SJSA1 (cell line): ENCODE measurements around the gene ABHD5. TPM values are rescaled to one million over a fixed set of nuclear protein-coding genes. Genes with fewer than 3 reads are reported as not detected.
"Not testable (repeated sequence)": the region's sequence is repeated elsewhere in the genome, so short reads cannot be mapped to it uniquely, and the experiment has no call there.

Experiments used
- DNase-seq, 2 experiments: peaks; one replicate each; pipeline ENCODE4 v3.0.0-alpha.2; 2015 to 2020; ENCODE audit warnings: low spot score in 2 of 2, low read depth in 1 of 2
- H3K27ac ChIP-seq: fragments of 250-450 bp; sonication (Bioruptor Pico); 2 replicates; pipeline ENCODE4 v1.5.1; 2020; ENCODE audit warnings: mild to moderate bottlenecking, moderate library complexity
- H3K27me3 ChIP-seq: fragments of 250-450 bp; sonication (Bioruptor Pico); replicated peaks from 2 replicates; pipeline ENCODE4 v1.5.1; 2020; ENCODE audit warnings: mild to moderate bottlenecking, moderate library complexity
- H3K36me3 ChIP-seq: fragments of 250-450 bp; sonication (Bioruptor Pico); 2 replicates; pipeline ENCODE4 v1.5.1; 2020; ENCODE audit warnings: mild to moderate bottlenecking
- H3K4me1 ChIP-seq: fragments of 250-450 bp; sonication (Bioruptor Pico); replicated peaks from 2 replicates; pipeline ENCODE4 v1.6.1; 2021; ENCODE audit warnings: mild to moderate bottlenecking
- H3K4me3 ChIP-seq: fragments of 250-450 bp; sonication (Bioruptor Pico); 2 replicates; pipeline ENCODE4 v1.5.1; 2020; ENCODE audit warnings: mild to moderate bottlenecking
- H3K9me3 ChIP-seq: fragments of 250-450 bp; sonication (Bioruptor Pico); replicated peaks from 2 replicates; pipeline ENCODE4 v1.5.1; 2020; ENCODE audit warnings: mild to moderate bottlenecking
- total RNA-seq: library from RNA; depleted of rRNA; stranded (reverse); fragments of >200 nt; shearing (Covaris generic); gene quantifications from 2 replicates; pipeline ENCODE4 v1.2.3, GENCODE V29; 2014

Gene ABHD5
- total RNA-seq, 1 experiment from 2014 or later: 18.6 TPM

DNA sequence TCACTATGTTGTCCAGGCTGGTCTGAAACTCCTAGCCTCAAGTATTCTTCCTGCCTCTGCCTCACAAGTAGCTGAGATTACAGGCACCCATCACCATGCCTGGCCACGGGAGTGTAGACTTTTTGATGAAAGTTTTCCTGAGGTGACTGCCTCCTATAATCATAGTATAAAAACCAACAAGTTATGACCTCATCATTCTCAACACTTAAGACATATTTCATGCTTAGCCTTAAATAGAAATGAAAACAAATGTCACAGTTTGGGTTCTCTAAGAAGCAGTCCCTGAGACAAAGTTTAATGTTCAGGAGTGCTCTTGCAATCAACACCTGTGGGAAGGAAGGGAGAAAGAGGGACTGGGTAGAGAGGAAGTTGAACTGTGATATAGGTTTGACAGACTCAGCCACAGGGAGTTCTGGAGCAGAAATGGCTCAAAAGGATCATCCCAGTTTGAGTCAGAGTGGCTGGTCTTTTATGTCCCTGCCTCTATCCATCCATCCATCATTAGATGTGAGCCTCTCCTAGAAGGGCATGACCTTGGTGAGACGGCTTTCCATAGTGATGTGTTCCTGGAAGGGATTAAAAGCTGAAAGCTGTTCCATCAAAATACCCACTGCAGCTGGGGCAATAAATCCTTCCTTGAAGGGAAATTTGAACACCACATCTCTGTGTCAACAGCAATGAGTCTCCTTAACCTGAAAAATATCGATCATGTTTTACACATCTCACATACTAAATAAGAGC is 16.2 kb upstream of the ABHD5 start:
- Histone ChIP-seq H3K9me3 (no peaks in the 10 kb centered on the region), H3K36me3 (no peaks in the 10 kb centered on the region), H3K4me3 (no peak overlapping the region), H3K27me3 (no peaks in the 10 kb centered on the region), H3K27ac (no peak overlapping the region), H3K4me1 (no peaks in the 10 kb centered on the region)
- DNase-seq: no peak

DNA sequence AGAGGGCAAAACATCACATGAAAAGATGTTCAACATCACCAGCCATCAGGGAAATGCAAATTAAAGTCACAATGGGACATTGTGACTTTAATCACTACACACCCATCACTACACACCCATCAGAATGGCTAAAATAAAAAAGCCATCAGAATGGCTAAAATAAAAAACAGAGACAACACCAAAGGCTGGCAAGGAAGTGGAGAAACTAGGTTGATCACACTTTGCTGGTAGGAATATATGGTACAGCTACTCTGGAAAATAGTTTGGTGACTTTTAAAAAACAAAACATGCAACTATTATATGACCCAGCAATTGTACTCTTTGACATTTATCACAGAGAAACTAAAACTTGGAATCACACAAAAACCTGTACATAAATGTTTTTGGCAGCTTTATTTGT is 15.1 kb upstream of the ABHD5 start:
- no peak overlapping the region for H3K27ac ChIP-seq
- H3K4me1 ChIP-seq: no peaks in the 10 kb centered on the region
- H3K27me3 ChIP-seq: no peaks in the 10 kb centered on the region
- no peak overlapping the region for H3K4me3 ChIP-seq
- DNase-seq: no peak
- H3K9me3 ChIP-seq: no peaks in the 10 kb centered on the region
- no peaks in the 10 kb centered on the region for H3K36me3 ChIP-seq

DNA sequence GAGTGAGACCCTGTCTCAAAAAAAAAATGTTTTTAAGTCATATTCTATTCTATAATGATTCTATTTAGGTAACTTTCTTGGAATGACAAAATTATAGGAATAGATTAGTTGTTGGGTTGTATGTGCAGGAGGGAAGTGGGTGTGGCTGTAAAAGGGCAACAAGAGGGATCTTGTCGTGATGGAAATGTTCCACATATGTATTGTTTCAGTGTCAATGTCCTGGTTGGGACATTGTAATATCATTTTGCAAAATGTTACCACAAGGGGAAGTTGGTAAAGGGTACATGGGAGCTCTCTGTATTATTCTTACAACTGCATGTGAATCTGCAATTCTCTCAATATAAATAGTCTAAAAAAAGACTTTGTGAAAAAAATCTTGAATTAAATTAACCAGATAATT is 14.3 kb upstream of the ABHD5 start:
- Histone ChIP-seq H3K36me3 (no peaks in the 10 kb centered on the region), H3K4me3 (no peak overlapping the region), H3K27me3 (no peaks in the 10 kb centered on the region), H3K9me3 (no peaks in the 10 kb centered on the region), H3K27ac (no peak overlapping the region), H3K4me1 (no peaks in the 10 kb centered on the region)
- DNase-seq: no peak

DNA sequence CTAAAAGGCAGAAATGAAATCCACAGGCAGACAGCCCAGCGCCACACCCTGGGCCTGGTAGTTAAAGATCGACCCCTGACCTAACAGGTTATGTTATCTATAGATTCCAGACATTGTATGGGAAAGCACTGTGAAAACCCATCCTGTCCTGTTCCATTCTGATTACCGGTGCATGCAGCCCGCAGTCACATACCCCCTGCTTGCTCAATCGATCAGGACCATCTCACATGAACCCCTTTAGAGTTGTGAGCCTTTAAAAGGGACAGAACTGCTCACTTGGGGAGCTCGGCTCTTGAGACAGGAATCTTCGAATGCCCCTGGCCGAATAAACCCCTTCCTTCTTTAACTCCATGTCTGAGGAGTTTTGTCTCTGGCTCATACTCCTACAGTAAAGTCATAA is 12.4 kb upstream of the ABHD5 start:
- H3K36me3 ChIP-seq, H3K9me3 ChIP-seq, H3K27me3 ChIP-seq, H3K4me3 ChIP-seq, DNase-seq, H3K4me1 ChIP-seq, H3K27ac ChIP-seq: not testable (repeated sequence)

DNA sequence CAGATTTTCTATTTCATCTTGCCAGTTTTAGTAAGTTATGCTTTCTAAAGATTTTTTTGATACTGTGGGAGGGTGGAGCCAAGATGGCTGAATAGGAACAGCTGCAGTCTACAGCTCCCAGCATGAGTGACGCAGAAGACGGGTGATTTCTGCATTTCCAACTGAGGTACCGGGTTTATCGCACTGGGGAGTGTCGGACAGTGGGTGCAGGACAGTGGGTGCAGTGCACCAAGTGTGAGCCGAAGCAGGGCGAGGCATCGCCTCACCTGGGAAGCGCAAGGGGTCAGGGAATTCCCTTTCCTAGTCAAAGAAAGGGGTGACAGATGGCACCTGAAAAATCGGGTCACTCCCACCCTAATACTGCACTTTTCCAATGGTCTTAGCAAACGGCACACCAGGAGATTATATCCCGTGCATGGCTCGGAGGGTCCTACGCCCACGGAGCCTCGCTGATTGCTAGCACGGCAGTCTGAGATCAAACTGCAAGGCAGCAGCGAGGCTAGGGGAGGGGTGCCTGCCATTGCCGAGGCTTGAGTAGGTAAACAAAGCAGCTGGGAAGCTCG is 11.8 kb upstream of the ABHD5 start:
- DNase-seq, H3K36me3 ChIP-seq, H3K27ac ChIP-seq: not testable (repeated sequence)

DNA sequence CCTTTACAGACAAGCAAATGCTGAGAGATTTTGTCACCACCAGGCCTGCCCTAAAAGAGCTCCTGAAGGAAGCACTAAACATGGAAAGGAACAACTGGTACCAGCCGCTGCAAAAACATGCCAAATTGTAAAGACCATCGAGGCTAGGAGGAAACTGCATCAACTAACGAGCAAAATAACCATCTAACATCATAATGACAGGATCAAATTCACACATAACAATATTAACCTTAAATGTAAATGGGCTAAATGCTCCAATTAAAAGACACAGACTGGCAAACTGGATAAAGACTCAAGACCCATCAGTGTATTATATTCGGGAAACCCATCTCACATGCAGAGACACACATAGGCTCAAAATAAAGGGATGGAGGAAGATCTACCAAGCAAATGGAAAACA is 9.9 kb upstream of the ABHD5 start:
- H3K36me3 ChIP-seq, H3K9me3 ChIP-seq, DNase-seq, H3K27ac ChIP-seq, H3K4me3 ChIP-seq, H3K27me3 ChIP-seq, H3K4me1 ChIP-seq: not testable (repeated sequence)

More for the DNA sequence above, 11.8 kb upstream of the ABHD5 start:
- H3K27me3 ChIP-seq, H3K4me3 ChIP-seq, H3K4me1 ChIP-seq, H3K9me3 ChIP-seq: not testable (repeated sequence)

DNA sequence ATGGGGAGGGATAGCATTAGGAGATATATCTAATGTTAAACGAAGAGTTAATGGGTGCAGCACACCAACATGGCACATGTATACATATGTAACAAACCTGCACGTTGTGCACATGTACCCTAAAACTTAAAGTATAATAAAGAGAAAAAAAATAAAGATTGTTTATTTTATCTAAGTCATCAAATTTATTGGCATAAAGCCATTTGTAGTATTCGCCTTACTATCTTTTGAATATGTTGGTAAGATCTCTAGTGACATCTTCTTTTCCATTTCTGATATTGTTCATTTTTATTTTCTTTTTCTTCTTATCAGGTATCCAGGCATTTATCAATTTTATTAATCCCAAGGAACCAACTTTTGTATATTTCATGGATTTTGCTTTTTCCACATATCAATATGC is 5.8 kb upstream of the ABHD5 start:
- no peaks in the 10 kb centered on the region for H3K9me3 ChIP-seq
- no peak for DNase-seq
- H3K36me3 ChIP-seq: no peaks in the 10 kb centered on the region
- H3K4me3 ChIP-seq: no peak overlapping the region
- no peaks in the 10 kb centered on the region for H3K27me3 ChIP-seq
- no peaks in the 10 kb centered on the region for H3K4me1 ChIP-seq
- H3K27ac ChIP-seq: no peak overlapping the region

DNA sequence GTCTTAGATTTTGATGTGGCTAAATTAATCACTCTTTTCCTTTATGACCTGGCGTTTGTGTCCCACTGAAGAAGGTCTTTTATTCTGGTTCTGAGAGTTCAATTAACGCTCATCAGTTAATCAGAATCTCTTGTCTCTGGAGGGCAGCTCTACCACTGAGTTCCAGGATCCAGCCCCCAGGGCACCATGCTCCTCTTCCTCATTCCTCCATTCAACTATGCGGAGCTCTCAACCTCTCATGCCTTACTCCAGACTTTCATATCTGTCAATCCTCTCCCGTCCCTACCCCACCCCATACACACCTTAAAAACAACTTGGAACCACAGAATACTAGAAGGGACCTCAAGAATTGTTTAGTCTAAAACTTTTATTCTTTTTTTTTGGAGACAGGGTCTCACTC is 4.8 kb upstream of the ABHD5 start:
- H3K4me1 ChIP-seq: peaks cover 6% of the 10 kb centered on the region
- no peaks in the 10 kb centered on the region for H3K9me3 ChIP-seq
- no peak overlapping the region for H3K4me3 ChIP-seq
- no peak overlapping the region for H3K27ac ChIP-seq
- H3K36me3 ChIP-seq: peaks cover 1% of the 10 kb centered on the region; the same call in 1 of the 2 replicates
- no peaks in the 10 kb centered on the region for H3K27me3 ChIP-seq
- DNase-seq: no peak

DNA sequence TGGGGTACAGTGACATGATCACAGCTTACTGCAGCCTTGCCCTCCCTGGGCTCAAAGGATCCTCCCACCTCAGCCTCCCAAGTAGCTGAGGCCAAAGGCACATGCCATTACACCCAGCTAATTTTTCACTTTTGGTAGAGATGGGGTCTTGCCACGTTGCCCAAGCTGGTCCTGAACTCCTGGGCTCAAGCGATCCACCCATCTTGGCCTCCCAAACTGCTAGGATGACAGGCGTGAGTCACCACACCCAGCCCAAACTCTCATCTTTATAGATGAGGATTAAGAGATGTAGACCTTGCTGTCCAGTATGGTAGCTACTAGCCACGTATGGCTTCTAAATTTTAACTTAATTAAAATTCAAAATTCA is 4.4 kb upstream of the ABHD5 start:
- Histone ChIP-seq H3K27ac (no peak overlapping the region), H3K9me3 (no peaks in the 10 kb centered on the region), H3K36me3 (peaks cover 5% of the 10 kb centered on the region; the same call in 1 of the 2 replicates), H3K4me3 (no peak overlapping the region), H3K27me3 (no peaks in the 10 kb centered on the region), H3K4me1 (peaks cover 6% of the 10 kb centered on the region)
- DNase-seq: no peak

DNA sequence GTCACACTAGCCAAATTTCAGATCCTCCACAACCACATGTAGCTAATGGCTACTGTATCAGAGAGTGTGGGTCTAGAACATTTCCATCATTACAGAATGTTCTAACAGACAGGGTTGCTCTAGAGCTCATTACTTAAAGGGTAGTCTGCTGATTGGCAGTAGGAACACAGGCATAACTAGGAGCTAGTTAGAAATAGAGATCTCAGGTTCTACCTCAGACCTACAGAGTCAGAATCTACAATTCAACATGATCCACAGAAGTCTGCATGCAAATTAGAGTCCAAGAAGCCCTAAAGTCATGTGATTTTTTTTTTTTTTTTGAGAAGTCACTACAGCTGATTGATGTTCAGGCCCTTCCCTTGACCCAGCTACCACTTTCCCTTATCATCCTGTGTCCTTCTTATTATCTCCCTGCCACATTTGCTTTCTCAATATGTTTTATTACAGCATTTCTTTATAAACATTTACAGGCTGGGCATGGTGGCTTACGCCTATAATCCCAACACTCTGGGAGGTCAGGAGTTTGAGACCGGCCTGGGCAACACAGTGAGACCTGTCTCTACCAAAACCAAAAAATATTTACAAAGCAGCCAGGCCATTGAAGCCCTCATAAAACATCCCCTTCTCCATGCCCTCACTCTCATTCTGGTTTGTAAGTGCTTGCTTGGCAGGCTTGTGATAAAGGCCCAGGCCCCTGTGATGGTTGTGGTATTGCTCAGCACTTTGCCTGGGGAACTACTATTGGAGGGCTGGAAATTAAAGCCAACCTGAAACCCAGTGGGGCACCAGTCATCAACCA is 3.8 kb upstream of the ABHD5 start:
- peaks cover 5% of the 10 kb centered on the region; the same call in 1 of the 2 replicates for H3K36me3 ChIP-seq
- peaks cover 10% of the 10 kb centered on the region for H3K4me1 ChIP-seq
- DNase-seq: no peak
- no peak overlapping the region for H3K27ac ChIP-seq
- H3K4me3 ChIP-seq: no peak overlapping the region
- H3K27me3 ChIP-seq: no peaks in the 10 kb centered on the region
- no peaks in the 10 kb centered on the region for H3K9me3 ChIP-seq

DNA sequence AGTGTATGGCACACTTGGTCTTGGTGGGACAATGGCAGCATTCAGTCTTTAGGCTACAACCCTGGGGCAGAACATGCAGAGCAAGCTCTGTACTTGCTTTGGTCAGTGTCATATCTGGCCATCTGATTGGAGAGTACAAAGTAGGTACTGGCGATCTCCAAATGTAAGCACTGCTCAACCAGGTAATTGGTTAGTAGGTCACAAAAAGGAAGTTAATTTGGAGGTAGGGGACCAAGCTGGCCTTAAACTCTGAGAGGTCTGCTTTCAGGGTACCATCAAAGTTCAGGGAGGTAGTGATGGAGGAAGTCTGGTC is 3.3 kb upstream of the ABHD5 start:
- Histone ChIP-seq H3K4me3 (no peak overlapping the region), H3K9me3 (no peaks in the 10 kb centered on the region), H3K36me3 (peaks cover 5% of the 10 kb centered on the region; the same call in 1 of the 2 replicates), H3K4me1 (peaks cover 16% of the 10 kb centered on the region), H3K27ac (no peak overlapping the region), H3K27me3 (no peaks in the 10 kb centered on the region)
- DNase-seq: no peak

DNA sequence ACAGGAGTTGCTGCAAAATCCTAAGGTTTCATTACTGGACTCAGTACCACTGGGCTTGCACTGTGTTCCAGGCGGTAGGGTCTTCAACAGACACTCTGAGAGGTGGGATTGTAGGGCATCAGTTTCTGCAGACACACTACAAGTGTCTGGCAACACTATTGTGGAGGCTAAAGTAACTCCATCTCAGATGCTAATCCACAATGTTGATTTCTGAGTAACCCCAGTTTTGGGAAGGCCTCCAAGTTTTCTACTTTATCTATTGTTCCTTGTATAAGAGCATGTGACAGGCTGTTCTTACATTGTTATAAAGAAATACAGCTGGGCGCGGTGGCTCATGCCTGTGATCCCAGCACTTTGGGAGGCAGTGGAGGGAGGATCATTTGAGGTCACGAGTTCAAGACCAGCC is 2.5 kb upstream of the ABHD5 start:
- no peak overlapping the region for H3K4me3 ChIP-seq
- no peak overlapping the region for H3K27ac ChIP-seq
- H3K36me3 ChIP-seq: peaks cover 5% of the 10 kb centered on the region; the same call in 1 of the 2 replicates
- H3K4me1 ChIP-seq: peaks cover 17% of the 10 kb centered on the region
- H3K9me3 ChIP-seq: no peaks in the 10 kb centered on the region
- no peaks in the 10 kb centered on the region for H3K27me3 ChIP-seq
- no peak for DNase-seq

DNA sequence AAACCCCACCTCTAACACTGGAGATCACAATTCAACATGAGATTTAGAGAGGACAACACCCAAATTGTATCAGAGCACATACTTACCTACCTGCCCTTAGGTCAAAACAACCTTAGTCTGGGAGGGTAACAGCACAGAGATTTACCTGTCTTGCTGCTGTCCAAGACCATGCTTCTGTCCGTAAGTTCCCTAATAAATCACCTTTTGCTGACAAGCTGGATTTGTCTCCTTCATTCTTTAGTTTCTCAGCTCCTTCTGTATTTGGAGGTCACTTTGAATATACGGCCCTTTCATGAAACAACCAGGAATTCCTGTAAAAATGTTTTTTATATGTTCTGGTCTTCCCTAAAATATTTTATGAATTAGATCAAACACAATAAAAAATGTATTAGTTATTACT is 1.6 kb upstream of the ABHD5 start:
- Histone ChIP-seq H3K9me3 (no peaks in the 10 kb centered on the region), H3K27me3 (no peaks in the 10 kb centered on the region), H3K4me1 (peaks cover 17% of the 10 kb centered on the region), H3K4me3 (no peak overlapping the region), H3K36me3 (peaks cover 5% of the 10 kb centered on the region; the same call in 1 of the 2 replicates), H3K27ac (no peak overlapping the region)
- DNase-seq: no peak

DNA sequence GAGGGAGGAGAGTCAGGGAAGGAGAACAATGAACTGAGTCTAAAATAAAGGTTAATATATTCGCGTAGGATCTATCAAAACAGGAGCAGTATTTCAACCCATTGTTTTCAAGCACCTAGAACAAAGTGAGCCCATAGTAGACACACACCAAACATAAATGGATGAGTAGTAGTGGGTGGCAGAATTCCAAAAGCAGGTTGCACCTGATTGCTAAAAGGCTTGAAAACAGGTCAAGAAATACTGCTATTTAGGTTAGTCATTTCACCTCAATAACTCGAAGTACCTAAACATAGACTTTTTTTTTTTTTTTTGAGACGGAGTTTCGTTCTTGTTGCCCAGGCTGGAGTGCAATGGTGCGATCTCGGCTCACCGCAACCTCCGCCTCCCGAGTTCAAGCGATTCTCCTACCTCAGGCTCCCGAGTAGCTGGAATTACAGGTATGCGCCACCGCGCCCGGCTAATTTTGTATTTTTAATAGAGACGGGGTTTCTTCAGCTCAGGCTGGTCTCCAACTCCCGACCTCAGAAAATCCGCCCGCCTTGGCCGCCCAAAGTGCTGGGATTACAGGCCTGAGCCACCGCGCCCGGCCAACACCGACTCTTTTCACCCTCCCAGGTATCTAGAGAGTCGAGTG is 855 bp upstream of the ABHD5 start:
- no peak for DNase-seq
- Histone ChIP-seq H3K27ac (no peak overlapping the region), H3K4me1 (peaks cover 17% of the 10 kb centered on the region), H3K36me3 (peaks cover 5% of the 10 kb centered on the region; the same call in 1 of the 2 replicates), H3K27me3 (no peaks in the 10 kb centered on the region), H3K4me3 (peak overlapping the region; percentile 77), H3K9me3 (no peaks in the 10 kb centered on the region)
